Testis (tissue), 3 donors: ENCODE measurements around the gene IQCH. TPM values are rescaled to one million over a fixed set of nuclear protein-coding genes. Genes with fewer than 3 reads are reported as not detected.

ENCODE experiments used
- DNase-seq: peaks from one replicate; pipeline ENCODE4 v3.0.0-alpha.2; 2019
- H3K27ac ChIP-seq, 2 donors: fragments of 200-600 bp; sonication (generic); one replicate each; pipeline ENCODE4 v1.5.1; 2019
- H3K27me3 ChIP-seq: fragments of 200-600 bp; sonication (generic); one replicate; pipeline ENCODE4 v1.5.1; 2019
- H3K36me3 ChIP-seq: fragments of 200-600 bp; sonication (generic); one replicate; pipeline ENCODE4 v1.5.1; 2017; ENCODE audit warnings: low read depth; ENCODE audit errors: missing control alignments
- H3K4me1 ChIP-seq: fragments of 200-600 bp; sonication (generic); one replicate; pipeline ENCODE4 v1.5.1; 2019
- H3K4me3 ChIP-seq, 2 donors: fragments of 200-600 bp; sonication (generic); one replicate each; pipeline ENCODE4 v1.5.1; 2017 to 2019
- H3K9me3 ChIP-seq: fragments of 200-600 bp; sonication (generic); one replicate; pipeline ENCODE4 v1.5.1; 2017
- CTCF ChIP-seq, 3 experiments: fragments of 450-650 bp in 2 of 3; fragments of 200-600 bp in 1 of 3; sonication (generic) in 1 of 3; IDR thresholded peaks; one replicate each; pipeline ENCODE4 v1.5.1; 2016 to 2019; ENCODE audit warnings: antibody characterized with exemption in 3 of 3, mild to moderate bottlenecking in 2 of 3, moderate library complexity in 1 of 3
- POLR2A ChIP-seq: fragments of 450-650 bp; IDR thresholded peaks from one replicate; pipeline ENCODE4 v1.6.1; 2017; ENCODE audit warnings: antibody characterized with exemption, mild to moderate bottlenecking, moderate library complexity
- WGBS, 2 donors: methylation state at CpG; one replicate each; pipeline ENCODE4 v1.1.5; 2018; 5-methylcytosine and 5-hydroxymethylcytosine counted together
- intact Hi-C: fragments of 100-400 bp; cut with DNase I; formaldehyde crosslinking; loops from one replicate; pipeline ENCODE4 v1.15.1; 2023; ENCODE audit warnings: low total_unique reads
- polyA plus RNA-seq: library from polyadenylated mRNA; stranded (reverse); fragments of 350-450 nt; fragmentation: Illumina TruSeq; extraction: RNeasy Lipid Tissue Mini Kit (QIAGEN cat#74804); gene quantifications from one replicate; pipeline ENCODE4 v1.2.3, GENCODE V29; 2014; ENCODE audit warnings: low read depth, low replicate concordance; ENCODE audit not compliant: insufficient read depth
- total RNA-seq, 2 donors: library from RNA; depleted of rRNA; stranded (reverse); fragments of >200 nt; gene quantifications; one replicate each; pipeline ENCODE4 v1.2.3, GENCODE V29; 2016

The IQCH gene
- total and polyA plus RNA-seq, 3 donors from 2014 or later, result 23.5 to 42.2 (median 31.9) TPM

DNA sequence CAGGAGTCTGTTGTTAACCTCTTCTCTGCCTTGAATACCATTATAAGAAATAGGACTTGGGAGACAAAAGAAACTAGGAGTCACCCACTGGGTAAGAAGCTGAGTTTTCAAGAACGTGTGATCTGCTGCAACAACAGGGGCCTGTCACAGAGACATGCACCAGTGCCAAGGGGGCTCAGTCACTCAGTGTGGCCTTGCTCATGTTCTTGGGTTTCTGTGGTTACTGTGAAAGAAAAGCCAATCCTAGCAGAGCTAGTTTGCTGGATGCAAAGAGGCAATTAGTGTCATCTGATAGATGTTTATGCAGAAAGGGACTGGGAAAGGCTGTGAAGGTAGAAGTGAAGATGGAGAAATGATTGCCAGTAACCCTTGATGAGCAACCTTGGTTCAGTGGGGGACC lies 126.3 kb downstream of the IQCH start:
- no peak overlapping the region for H3K27ac ChIP-seq
- no peaks in the 10 kb centered on the region for H3K9me3 ChIP-seq
- no peak for DNase-seq
- no peaks in the 10 kb centered on the region for H3K36me3 ChIP-seq
- intact Hi-C loops, result no loop called here
- TF ChIP-seq POLR2A, result no peak
- TF ChIP-seq CTCF (IDR thresholded peaks at IDR 0.05), result no peak
- no peaks in the 10 kb centered on the region for H3K4me1 ChIP-seq
- 82 to 95% methylated on average over 1 of the region's 1 CpG for WGBS, 2 donors
- H3K4me3 ChIP-seq, result no peak overlapping the region
- no peaks in the 10 kb centered on the region for H3K27me3 ChIP-seq

DNA sequence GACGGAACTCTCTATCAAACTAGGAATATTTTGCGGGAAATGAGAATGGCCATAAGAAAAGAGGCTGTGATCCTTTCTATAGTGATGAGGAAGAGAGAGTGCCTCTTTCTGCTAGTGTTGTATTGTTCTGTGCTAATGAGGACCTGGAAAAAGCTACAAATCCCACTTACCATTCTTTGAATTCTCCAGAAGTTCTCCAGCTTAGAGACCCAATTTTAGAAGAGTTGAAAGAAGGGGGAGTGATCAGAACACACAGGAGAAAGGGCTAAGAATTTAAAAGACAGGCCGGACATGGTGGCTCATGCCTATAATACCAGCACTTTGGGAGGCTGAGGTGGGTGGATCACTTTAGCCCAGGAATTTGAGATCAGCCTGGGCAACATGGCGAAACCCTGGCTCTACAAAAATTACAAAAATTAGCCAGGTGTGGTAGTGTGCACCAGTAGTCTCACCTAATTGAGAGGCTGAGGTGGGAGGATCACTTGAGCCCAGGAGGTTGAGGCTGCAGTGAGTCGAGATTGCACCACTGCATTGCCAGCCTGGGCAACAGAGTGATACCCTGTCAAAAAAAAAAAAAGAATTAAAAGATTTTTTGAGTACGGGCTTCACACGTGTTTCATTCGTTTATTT lies 126.9 kb downstream of the IQCH start:
- DNase-seq, result no peak
- H3K4me1 ChIP-seq, result no peaks in the 10 kb centered on the region
- intact Hi-C loops, result no loop called here
- H3K9me3 ChIP-seq, result no peaks in the 10 kb centered on the region
- H3K4me3 ChIP-seq, result no peak overlapping the region
- H3K36me3 ChIP-seq, result no peaks in the 10 kb centered on the region
- TF ChIP-seq CTCF (IDR thresholded peaks at IDR 0.05), result no peak
- H3K27ac ChIP-seq, result no peak overlapping the region
- no peaks in the 10 kb centered on the region for H3K27me3 ChIP-seq
- WGBS, 2 donors, result 91 to 96% methylated on average over 8 of the region's 8 CpGs

DNA sequence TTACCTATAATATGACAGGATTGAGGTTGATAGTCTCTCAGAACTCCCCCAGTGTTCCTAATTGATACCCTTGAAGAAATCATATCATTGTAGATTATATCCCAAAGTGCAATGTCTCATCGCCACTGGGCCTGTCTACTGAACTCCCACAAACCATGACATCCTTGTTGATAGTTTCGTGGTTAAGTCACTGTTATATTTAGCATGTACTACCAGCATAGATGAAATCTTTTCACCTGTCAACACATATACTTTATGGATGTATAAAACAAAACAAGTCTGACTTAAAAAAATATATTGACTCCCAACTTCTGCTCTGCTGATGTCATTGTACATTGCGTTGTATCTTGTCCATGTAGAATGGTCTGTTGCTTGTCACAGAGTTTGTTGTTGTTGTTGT lies 128.1 kb downstream of the IQCH start:
- Histone ChIP-seq H3K36me3 (no peaks in the 10 kb centered on the region), H3K27me3 (no peaks in the 10 kb centered on the region), H3K4me3 (no peak overlapping the region), H3K27ac (no peak overlapping the region), H3K9me3 (no peaks in the 10 kb centered on the region), H3K4me1 (no peaks in the 10 kb centered on the region)
- TF ChIP-seq CTCF (IDR thresholded peaks at IDR 0.05) (no peak), POLR2A (no peak)
- WGBS, 2 donors, result 86 to 95% methylated on average over 3 of the region's 3 CpGs
- no peak for DNase-seq
- intact Hi-C loops, result no loop called here

- 93 to 94% methylated on average over 1 of the region's 1 CpG for WGBS, 2 donors
- no peaks in the 10 kb centered on the region for H3K4me1 ChIP-seq
- no peak overlapping the region for H3K27ac ChIP-seq
- no peak for TF ChIP-seq POLR2A
- peak in 1 of 3 experiments; percentile 11 for TF ChIP-seq CTCF (IDR thresholded peaks at IDR 0.05)
- H3K9me3 ChIP-seq, result no peaks in the 10 kb centered on the region
- no peak overlapping the region for H3K4me3 ChIP-seq
- intact Hi-C loops, result no loop called here
- H3K36me3 ChIP-seq, result no peaks in the 10 kb centered on the region
- no peaks in the 10 kb centered on the region for H3K27me3 ChIP-seq
- DNase-seq, result no peak
Observed at GRCh38 chr15:67383899-67384298, 129.3 kb downstream of the IQCH start.

DNA sequence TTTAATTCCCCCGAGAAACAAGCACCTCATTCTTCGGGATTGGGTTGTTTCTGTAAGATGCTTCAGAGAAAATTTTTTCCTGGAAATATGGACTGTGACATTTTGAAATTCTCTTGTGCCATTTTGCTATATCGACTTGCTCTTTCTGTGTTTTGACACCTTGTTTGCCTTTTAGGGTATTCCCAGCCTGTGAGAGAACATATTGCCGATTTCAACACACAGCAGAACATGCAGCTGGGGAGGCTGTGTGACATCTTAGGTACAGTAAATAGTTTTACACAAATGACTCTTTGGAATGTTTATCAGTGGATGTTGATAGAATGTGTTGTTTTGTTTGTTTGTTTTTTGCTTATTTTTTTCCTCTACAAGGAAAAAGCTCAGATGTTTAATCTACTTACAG lies 130.2 kb downstream of the IQCH start:
- intact Hi-C loops, result no loop called here
- no peak for DNase-seq
- Histone ChIP-seq H3K9me3 (no peaks in the 10 kb centered on the region), H3K27me3 (no peaks in the 10 kb centered on the region), H3K36me3 (no peaks in the 10 kb centered on the region), H3K4me3 (no peak overlapping the region), H3K4me1 (no peaks in the 10 kb centered on the region), H3K27ac (no peak overlapping the region)
- WGBS, 2 donors, result 89 to 92% methylated on average over 4 of the region's 4 CpGs
- no peak for TF ChIP-seq CTCF (IDR thresholded peaks at IDR 0.05)
- no peak for TF ChIP-seq POLR2A
